GM10248 (cell line): ENCODE results near the gene BLOC1S1.

Source experiments
- CTCF ChIA-PET: fragments of 300-600 bp; sonication (Branson Sonifier 250); formaldehyde crosslinking; extraction: SDS; loops from one replicate; lab custom pipeline; 2021; ENCODE audit warnings: antibody characterized with exemption; lab: Yijun Ruan, JAX
- POLR2A ChIA-PET: fragments of 350-650 bp; sonication (Branson Sonifier 250); formaldehyde crosslinking; extraction: SDS; loops from one replicate; lab custom pipeline; 2020; ENCODE audit warnings: antibody characterized with exemption; lab: Yijun Ruan, JAX
- DNase-seq: peaks from one replicate; pipeline ENCODE4 v3.0.0; 2012; ENCODE audit errors: extremely low spot score
- TF ChIP-seq, protein P1 (sequence below): IDR thresholded peaks from 2 replicates; pipeline ENCODE4 v1.5.1; 2012; ENCODE audit warnings: mild to moderate bottlenecking, low read depth; ENCODE audit errors: extremely low read depth, missing control alignments, control extremely low read depth

BLOC1S1 gene

DNA sequence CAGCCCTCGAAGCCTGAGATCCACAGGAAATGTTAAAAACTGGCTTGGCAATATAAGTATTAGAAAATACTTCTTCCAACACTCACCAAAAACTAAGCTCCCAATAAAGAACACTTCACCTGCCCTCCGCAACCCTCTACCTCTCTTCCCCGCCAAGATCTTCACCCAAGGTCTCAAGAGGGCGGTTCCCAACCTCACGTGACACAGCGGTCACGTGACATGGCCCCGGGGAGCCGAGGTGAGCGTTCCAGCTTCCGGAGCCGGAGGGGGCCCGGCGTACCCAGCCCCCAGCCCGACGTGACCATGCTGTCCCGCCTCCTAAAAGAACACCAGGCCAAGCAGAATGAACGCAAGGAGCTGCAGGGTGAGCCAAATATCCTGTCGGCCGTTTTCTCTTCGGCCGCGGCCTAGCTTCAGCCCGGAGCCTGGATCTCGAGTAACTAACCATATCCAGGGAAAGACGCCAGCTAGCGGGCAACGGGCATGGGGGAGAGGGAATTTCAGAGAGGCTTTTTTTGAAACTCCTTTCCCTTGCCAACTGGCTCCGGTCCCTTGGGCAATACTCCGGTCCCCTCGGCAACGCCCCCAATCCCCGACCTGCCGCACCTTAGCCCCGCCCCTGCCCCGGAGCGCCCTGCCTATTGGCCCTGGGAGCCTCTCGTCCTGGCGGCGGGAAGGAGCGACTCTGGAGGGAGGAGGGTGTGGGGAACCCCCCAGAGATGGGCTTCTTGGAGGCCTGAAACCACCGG, at the start of gene BLOC1S1:
Gene BLOC1S1 (plus strand): TSS at position 214 of the 749 bp plus-strand sequence. CDS start 6 bp downstream, at position 220.
- POLR2A ChIA-PET: interaction anchor here (0.7 kb wide), 1 partner anchor 321 kb away, joined by 3 read pairs; no protein-coding TSS in a partner anchor
- CTCF ChIA-PET: interaction anchor here (0.8 to 3.2 kb wide), 7 partner anchors 9 to 314 kb away, joined by 3 to 27 read pairs (median 7); no protein-coding TSS in a partner anchor
- peak; percentile 95 for DNase-seq
- TF ChIP-seq, protein P1, sequence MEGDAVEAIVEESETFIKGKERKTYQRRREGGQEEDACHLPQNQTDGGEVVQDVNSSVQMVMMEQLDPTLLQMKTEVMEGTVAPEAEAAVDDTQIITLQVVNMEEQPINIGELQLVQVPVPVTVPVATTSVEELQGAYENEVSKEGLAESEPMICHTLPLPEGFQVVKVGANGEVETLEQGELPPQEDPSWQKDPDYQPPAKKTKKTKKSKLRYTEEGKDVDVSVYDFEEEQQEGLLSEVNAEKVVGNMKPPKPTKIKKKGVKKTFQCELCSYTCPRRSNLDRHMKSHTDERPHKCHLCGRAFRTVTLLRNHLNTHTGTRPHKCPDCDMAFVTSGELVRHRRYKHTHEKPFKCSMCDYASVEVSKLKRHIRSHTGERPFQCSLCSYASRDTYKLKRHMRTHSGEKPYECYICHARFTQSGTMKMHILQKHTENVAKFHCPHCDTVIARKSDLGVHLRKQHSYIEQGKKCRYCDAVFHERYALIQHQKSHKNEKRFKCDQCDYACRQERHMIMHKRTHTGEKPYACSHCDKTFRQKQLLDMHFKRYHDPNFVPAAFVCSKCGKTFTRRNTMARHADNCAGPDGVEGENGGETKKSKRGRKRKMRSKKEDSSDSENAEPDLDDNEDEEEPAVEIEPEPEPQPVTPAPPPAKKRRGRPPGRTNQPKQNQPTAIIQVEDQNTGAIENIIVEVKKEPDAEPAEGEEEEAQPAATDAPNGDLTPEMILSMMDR: no peak

DNA sequence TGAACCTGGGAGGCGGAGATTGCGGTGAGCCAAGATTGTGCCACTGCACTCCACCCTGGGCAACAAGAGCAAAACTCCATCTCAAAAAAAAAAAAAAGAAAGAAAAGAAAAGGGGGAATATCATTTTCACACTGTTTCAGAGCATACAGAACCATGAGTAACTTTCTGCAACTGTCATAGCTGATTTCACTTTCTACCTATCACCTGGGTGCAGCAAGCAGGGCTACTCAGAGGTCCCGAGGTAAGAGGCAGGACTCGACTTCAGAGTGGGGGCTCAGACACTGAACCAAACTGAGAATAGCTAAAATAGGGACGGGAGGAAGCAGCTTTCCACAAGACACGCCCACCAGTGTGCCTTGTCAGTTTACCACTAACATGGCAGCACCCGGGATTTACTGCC, 49.3 kb upstream of the BLOC1S1 start:
- no peak for DNase-seq
- CTCF ChIA-PET: interaction anchor here (0.8 to 2.2 kb wide), 5 partner anchors 10 to 20 kb away, joined by 3 to 10 read pairs (median 5); a partner anchor contains a TSS
- POLR2A ChIA-PET: no interaction called here
- TF ChIP-seq, protein P1: no peak

DNA sequence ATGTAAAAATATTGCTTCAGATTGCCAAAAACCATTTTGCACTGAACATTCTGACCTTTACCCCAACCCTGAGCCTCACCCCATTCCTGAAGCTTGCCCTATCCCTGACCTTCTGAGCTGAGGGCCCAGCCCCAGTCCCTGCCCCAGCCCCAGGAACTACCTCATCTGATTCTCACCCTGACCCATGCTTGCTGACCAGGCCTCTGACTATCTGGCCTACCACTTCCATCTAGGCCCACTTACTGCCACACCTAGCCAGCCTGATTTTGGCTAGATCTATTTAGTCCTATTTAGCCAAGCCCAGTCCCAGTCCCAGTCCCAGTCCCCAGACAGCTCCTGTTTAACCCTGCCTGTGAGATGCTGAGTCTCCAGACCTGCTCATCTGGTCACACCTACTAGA, 45.6 kb upstream of the BLOC1S1 start:
- ChIA-PET POLR2A (no interaction called here), CTCF (interaction anchor here (1.6 to 2.8 kb wide), 3 partner anchors 13 to 68 kb away, joined by 4 to 10 read pairs (median 4); no protein-coding TSS in a partner anchor)
- no peak for DNase-seq
- TF ChIP-seq, protein P1: no peak

DNA sequence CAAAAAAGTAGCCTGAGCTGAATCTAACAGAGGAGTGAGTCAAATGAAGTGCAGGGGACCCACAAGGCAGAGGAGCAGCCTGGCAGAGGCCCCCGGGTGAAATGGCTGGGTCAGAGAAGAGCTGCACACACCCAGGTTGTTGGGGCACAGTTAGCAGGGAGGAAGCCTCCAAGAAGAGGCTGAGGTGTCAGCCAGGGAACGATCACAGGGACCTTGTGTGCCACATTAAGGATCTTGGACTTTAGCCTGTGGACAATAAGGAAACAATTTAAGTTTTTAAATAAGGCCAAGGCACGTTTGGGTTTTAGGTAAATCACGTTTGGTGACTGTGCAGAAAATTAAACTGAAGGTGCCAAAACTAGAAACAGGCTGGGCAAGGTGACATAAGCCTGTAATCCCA, 44.1 kb upstream of the BLOC1S1 start:
- DNase-seq: no peak
- POLR2A ChIA-PET: no interaction called here
- TF ChIP-seq, protein P1: no peak
- CTCF ChIA-PET: interaction anchor here (1.2 to 2.8 kb wide), 3 partner anchors 10 to 20 kb away, joined by 4 to 10 read pairs (median 6); a partner anchor contains a TSS

DNA sequence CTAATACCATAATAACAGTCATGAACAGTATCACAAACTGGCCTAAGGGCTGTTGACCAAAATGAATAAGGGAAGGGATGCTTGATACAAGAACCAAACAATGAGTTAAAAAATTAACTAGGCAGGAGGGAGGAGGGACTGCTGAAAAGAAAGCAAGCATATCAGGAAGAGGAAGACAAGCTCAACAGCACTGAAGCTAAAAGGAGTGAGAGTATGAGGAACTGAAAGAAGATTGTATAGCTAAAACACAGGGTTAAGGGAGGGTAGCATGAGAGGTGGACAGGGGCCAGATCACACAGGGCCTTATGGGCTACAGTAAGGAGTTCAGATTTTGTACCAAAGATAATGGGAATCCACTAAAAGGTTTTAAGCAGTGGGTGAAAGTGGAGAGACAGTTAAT, 42.2 kb upstream of the BLOC1S1 start:
- TF ChIP-seq, protein P1: no peak
- ChIA-PET CTCF (interaction anchor here (1.0 to 2.3 kb wide), 7 partner anchors 11 to 485 kb away, joined by 3 to 18 read pairs (median 4); no protein-coding TSS in a partner anchor), POLR2A (interaction anchor here (0.6 kb wide), 1 partner anchor 1420 kb away, joined by 4 read pairs; no protein-coding TSS in a partner anchor)
- DNase-seq: peak; percentile 73

DNA sequence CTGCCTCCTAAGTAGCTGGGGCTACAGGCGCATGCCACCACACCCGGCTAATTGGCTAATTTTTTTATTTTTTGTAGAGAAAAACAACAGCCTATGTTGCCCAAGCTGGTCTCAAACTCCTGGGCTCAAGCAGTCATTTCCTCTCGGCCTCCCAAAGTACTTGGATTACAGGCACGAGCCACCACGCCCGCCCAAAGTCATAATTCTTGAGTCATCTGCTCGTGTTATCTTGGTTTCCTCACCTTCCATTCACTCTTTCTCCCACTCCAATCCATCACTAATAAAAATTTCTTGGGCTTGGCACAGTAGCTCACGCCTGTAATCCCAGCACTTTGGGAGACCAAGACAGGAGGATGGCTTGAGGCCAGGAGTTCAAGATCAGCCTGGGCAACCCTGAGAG, 40.2 kb upstream of the BLOC1S1 start:
- TF ChIP-seq, protein P1: no peak
- POLR2A ChIA-PET: no interaction called here
- no peak for DNase-seq
- CTCF ChIA-PET: interaction anchor here (1.0 to 1.3 kb wide), 2 partner anchors 19 to 31 kb away, joined by 3 read pairs; no protein-coding TSS in a partner anchor
